ENCODE data around the gene ARHGEF26.

DNA sequence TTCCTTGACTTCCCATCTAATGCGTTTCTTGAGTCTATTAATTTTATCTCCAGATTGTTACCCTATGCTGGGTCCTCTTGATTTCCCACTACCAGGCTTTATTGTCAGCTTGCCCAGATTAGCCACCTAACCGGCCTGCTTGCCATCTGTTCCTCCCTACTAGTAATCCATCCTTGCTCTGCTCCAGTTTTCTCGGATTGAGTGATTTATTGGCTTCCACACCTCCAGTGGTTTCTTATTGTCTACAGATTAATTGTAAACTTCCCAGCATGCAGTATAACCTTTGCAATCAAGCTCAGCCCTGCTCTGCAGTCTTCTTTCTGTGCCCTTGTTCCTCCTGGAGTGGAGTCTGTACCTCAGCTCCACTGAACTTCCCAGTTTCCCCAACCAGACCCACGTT is 63.4 kb downstream of the ARHGEF26 start:
- TF ChIP-seq, protein P1, sequence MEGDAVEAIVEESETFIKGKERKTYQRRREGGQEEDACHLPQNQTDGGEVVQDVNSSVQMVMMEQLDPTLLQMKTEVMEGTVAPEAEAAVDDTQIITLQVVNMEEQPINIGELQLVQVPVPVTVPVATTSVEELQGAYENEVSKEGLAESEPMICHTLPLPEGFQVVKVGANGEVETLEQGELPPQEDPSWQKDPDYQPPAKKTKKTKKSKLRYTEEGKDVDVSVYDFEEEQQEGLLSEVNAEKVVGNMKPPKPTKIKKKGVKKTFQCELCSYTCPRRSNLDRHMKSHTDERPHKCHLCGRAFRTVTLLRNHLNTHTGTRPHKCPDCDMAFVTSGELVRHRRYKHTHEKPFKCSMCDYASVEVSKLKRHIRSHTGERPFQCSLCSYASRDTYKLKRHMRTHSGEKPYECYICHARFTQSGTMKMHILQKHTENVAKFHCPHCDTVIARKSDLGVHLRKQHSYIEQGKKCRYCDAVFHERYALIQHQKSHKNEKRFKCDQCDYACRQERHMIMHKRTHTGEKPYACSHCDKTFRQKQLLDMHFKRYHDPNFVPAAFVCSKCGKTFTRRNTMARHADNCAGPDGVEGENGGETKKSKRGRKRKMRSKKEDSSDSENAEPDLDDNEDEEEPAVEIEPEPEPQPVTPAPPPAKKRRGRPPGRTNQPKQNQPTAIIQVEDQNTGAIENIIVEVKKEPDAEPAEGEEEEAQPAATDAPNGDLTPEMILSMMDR (IDR thresholded peaks at IDR 0.05): no peak
- TF ChIP-seq POLR2A (IDR thresholded peaks at IDR 0.05): no peak
